OCI-LY1 (cell line): ENCODE measurements around the gene FUCA2.

ENCODE experiments used
- H2AFZ ChIP-seq: fragments of 200-600 bp; sonication (generic), shearing (Covaris generic); 2 replicates; pipeline ENCODE4 v1.6.0; 2014; ENCODE audit warnings: antibody characterized with exemption, mild to moderate bottlenecking, low read length
- H3F3A ChIP-seq: fragments of 200-600 bp; sonication (generic), shearing (Covaris generic); 2 replicates; pipeline ENCODE4 v1.6.0; 2014; ENCODE audit warnings: mild to moderate bottlenecking, antibody characterized with exemption, low read length, moderate library complexity; ENCODE audit not compliant: insufficient read depth
- H3K27ac ChIP-seq: fragments of 200-600 bp; sonication (generic); 2 replicates; pipeline ENCODE4 v1.5.1; 2014; ENCODE audit warnings: low read length, mixed run types, mild to moderate bottlenecking, low read depth; ENCODE audit not compliant: poor library complexity, severe bottlenecking
- H3K27me3 ChIP-seq: fragments of 200-600 bp; sonication (generic); 2 replicates; pipeline ENCODE4 v1.6.0; 2014; ENCODE audit warnings: antibody characterized with exemption, mild to moderate bottlenecking, low read length, moderate library complexity; ENCODE audit not compliant: insufficient read depth
- H3K36me3 ChIP-seq: fragments of 200-600 bp; sonication (generic); 2 replicates; pipeline ENCODE4 v1.6.1; 2014; ENCODE audit warnings: mild to moderate bottlenecking, antibody characterized with exemption, low read length, moderate library complexity, mixed read lengths; ENCODE audit not compliant: insufficient read depth
- H3K4me1 ChIP-seq: fragments of 200-600 bp; sonication (generic); 2 replicates; pipeline ENCODE4 v1.5.1; 2014; ENCODE audit warnings: mild to moderate bottlenecking, low read length, moderate library complexity; ENCODE audit not compliant: insufficient read depth, severe bottlenecking
- H3K4me2 ChIP-seq: fragments of 200-600 bp; sonication (generic), shearing (Covaris generic); 2 replicates; pipeline ENCODE4 v1.6.1; 2014; ENCODE audit warnings: low read length
- H3K4me3 ChIP-seq: fragments of 200-600 bp; sonication (generic); 2 replicates; pipeline ENCODE4 v1.5.1; 2014; ENCODE audit warnings: low read length, low read depth, mild to moderate bottlenecking, mixed read lengths; ENCODE audit not compliant: poor library complexity, severe bottlenecking
- H3K79me2 ChIP-seq: fragments of 200-600 bp; shearing (Covaris generic); 2 replicates; pipeline ENCODE4 v1.6.1; 2016; ENCODE audit warnings: mixed run types, low read length, mixed read lengths; ENCODE audit not compliant: insufficient read depth
- H3K9ac ChIP-seq: fragments of 200-600 bp; sonication (generic), shearing (Covaris generic); 2 replicates; pipeline ENCODE4 v1.6.1; 2014; ENCODE audit warnings: mild to moderate bottlenecking, low read length, mixed read lengths
- H3K9me2 ChIP-seq: fragments of 200-600 bp; sonication (generic), shearing (Covaris generic); 2 replicates; pipeline ENCODE4 v1.6.1; 2014; ENCODE audit warnings: low read depth, mild to moderate bottlenecking, low read length, mixed read lengths
- H3K9me3 ChIP-seq: fragments of 200-600 bp; shearing (Covaris generic); 2 replicates; pipeline ENCODE4 v1.6.1; 2014; ENCODE audit warnings: low read length, mixed read lengths
- H4K20me1 ChIP-seq: fragments of 200-600 bp; sonication (generic), shearing (Covaris generic); 2 replicates; pipeline ENCODE4 v1.6.0; 2016; ENCODE audit warnings: mild to moderate bottlenecking, low read length; ENCODE audit not compliant: insufficient read depth
- EZH2 ChIP-seq: fragments of 200-600 bp; sonication (generic), shearing (Covaris generic); IDR thresholded peaks from 2 replicates; pipeline ENCODE4 v1.8.0; 2017; ENCODE audit warnings: borderline replicate concordance, mixed run types, mild to moderate bottlenecking, antibody characterized with exemption, low read length, moderate library complexity, mixed read lengths
- TF ChIP-seq, protein P1 (sequence below): fragments of 200-600 bp; sonication (generic), shearing (Covaris generic); IDR thresholded peaks from 2 replicates; pipeline ENCODE4 v1.5.1; 2017; ENCODE audit warnings: mild to moderate bottlenecking, antibody characterized with exemption, low read length, moderate library complexity, mixed read lengths

FUCA2 gene

DNA sequence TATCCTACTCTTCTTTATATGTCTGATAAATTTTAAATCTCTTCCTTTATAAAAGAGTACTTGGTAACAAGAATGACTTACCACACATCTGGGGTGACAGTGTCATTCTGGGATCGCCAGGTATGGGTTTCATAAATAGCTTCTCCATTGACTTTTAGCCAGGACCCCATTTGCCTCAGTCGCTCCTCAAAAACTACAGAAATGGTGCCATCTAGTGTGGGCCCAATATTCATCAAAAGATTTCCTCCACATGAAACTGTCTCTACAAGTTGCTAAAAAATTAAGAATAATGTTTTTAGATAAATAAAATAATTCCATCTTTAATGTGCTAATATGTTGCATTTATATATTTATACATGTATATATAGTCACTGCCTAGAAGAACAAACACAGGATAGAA is 9.7 kb downstream of the FUCA2 start:
- Histone ChIP-seq H3K79me2 (no peaks in the 10 kb centered on the region), H3K4me1 (no peaks in the 10 kb centered on the region), H3F3A (no peaks in the 10 kb centered on the region), H3K9me2 (no peaks in the 10 kb centered on the region), H4K20me1 (no peaks in the 10 kb centered on the region), H3K9ac (no peak overlapping the region), H2AFZ (no peak overlapping the region), H3K27me3 (no peaks in the 10 kb centered on the region), H3K4me3 (no peak overlapping the region), H3K4me2 (no peak overlapping the region), H3K9me3 (no peaks in the 10 kb centered on the region), H3K27ac (no peak overlapping the region), H3K36me3 (no peaks in the 10 kb centered on the region)
- TF ChIP-seq EZH2, result no peak
- TF ChIP-seq, protein P1, sequence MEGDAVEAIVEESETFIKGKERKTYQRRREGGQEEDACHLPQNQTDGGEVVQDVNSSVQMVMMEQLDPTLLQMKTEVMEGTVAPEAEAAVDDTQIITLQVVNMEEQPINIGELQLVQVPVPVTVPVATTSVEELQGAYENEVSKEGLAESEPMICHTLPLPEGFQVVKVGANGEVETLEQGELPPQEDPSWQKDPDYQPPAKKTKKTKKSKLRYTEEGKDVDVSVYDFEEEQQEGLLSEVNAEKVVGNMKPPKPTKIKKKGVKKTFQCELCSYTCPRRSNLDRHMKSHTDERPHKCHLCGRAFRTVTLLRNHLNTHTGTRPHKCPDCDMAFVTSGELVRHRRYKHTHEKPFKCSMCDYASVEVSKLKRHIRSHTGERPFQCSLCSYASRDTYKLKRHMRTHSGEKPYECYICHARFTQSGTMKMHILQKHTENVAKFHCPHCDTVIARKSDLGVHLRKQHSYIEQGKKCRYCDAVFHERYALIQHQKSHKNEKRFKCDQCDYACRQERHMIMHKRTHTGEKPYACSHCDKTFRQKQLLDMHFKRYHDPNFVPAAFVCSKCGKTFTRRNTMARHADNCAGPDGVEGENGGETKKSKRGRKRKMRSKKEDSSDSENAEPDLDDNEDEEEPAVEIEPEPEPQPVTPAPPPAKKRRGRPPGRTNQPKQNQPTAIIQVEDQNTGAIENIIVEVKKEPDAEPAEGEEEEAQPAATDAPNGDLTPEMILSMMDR, result peak; percentile 37

DNA sequence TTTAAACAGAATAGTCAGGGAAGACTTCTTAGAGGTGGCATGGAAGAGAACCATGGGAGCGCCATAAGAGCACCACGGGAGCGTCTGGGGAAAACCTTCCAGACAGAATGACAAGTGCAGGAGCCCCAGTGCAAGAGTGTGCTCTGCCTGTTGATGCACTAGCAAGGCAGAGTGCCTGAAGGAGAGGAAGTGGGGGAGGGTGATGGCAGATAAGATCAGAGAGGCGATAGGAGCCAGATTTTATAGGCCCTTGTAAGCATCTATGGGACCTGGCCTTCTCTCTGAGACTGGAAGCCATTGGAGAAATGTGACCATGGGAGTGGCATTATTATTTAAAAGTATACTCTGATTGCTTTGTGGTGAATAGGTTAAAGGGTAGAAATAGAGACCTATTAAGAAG is 13.1 kb downstream of the FUCA2 start:
- Histone ChIP-seq H3K9me3 (no peaks in the 10 kb centered on the region), H3K4me1 (no peaks in the 10 kb centered on the region), H3K9ac (no peak overlapping the region), H3K9me2 (no peaks in the 10 kb centered on the region), H3K27ac (no peak overlapping the region), H3K36me3 (no peaks in the 10 kb centered on the region), H3K4me2 (no peak overlapping the region), H3K79me2 (no peaks in the 10 kb centered on the region), H3K27me3 (no peaks in the 10 kb centered on the region), H4K20me1 (no peaks in the 10 kb centered on the region), H3F3A (no peaks in the 10 kb centered on the region), H3K4me3 (no peak overlapping the region), H2AFZ (no peak overlapping the region)
- TF ChIP-seq, protein P1, result no peak
- TF ChIP-seq EZH2, result no peak

DNA sequence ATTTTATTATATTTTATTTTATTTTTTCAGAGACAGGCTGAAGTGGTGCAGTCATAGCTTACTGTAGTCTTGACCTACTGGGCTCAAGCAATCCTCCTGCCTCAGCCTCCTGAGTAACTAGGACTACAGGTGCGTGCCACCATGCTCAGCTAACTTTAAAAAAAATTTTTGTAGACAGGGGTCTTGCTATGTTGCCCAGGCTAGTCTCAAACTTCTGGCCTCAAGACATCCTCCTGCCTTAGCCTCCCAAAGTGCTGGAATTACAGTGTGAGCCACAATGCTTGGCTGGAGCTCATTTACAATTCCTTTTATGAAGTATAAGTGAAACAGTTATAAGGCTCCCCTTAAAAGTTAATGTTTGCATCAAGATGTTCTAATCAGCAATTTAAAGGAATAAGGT is 14.5 kb downstream of the FUCA2 start:
- Histone ChIP-seq H3K36me3 (no peaks in the 10 kb centered on the region), H3K4me1 (no peaks in the 10 kb centered on the region), H3F3A (no peaks in the 10 kb centered on the region), H3K79me2 (no peaks in the 10 kb centered on the region), H3K4me2 (no peak overlapping the region), H2AFZ (no peak overlapping the region), H3K4me3 (no peak overlapping the region), H3K27me3 (no peaks in the 10 kb centered on the region), H3K9me3 (no peaks in the 10 kb centered on the region), H4K20me1 (no peaks in the 10 kb centered on the region), H3K9me2 (no peaks in the 10 kb centered on the region), H3K27ac (no peak overlapping the region), H3K9ac (no peak overlapping the region)
- TF ChIP-seq EZH2, result no peak
- TF ChIP-seq, protein P1, result no peak
